Ovary (tissue), 9 donors: ENCODE measurements around the gene ANKRD31. TPM values are rescaled to one million over a fixed set of nuclear protein-coding genes. Genes with fewer than 3 reads are reported as not detected.

Experiments used
- DNase-seq, 5 donors: peaks; one replicate each; pipeline ENCODE4 v3.0.0-alpha.2; 2019 to 2020
- H3K27ac ChIP-seq, 2 donors: fragments of 200-600 bp; one replicate each; pipeline versions ENCODE4 v1.5.1 to v1.8.0; 2019 to 2022
- H3K27me3 ChIP-seq: fragments of 200-600 bp; one replicate; pipeline ENCODE4 v1.8.0; 2022
- H3K36me3 ChIP-seq: fragments of 200-600 bp; sonication (generic); one replicate; pipeline ENCODE4 v1.5.1; 2019
- H3K4me1 ChIP-seq: one replicate; pipeline ENCODE4 v1.8.1; 2013; ENCODE audit warnings: mild to moderate bottlenecking, moderate library complexity; ENCODE audit not compliant: insufficient read depth
- H3K4me3 ChIP-seq: fragments of 200-600 bp; sonication (generic); one replicate; pipeline ENCODE4 v1.5.1; 2017
- H3K9me3 ChIP-seq, 2 donors: fragments of 200-600 bp in 1 of 2; sonication (generic) in 1 of 2; one replicate each; pipeline versions ENCODE4 v1.5.1 to v1.8.1; 2013 to 2019; ENCODE audit warnings: mild to moderate bottlenecking in 1 of 2, moderate library complexity in 1 of 2
- EP300 ChIP-seq: sonication (generic); formaldehyde crosslinking; IDR thresholded peaks from one replicate; pipeline ENCODE4 v1.6.1; 2017; ENCODE audit warnings: antibody characterized with exemption
- POLR2A ChIP-seq: fragments of 450-650 bp; IDR thresholded peaks from one replicate; pipeline ENCODE4 v1.6.1; 2017; ENCODE audit warnings: antibody characterized with exemption, mild to moderate bottlenecking, moderate library complexity
- WGBS, 3 donors: extraction: QIAGEN DNeasy Blood & Tissue Kit in 1 of 3; methylation state at CpG; one replicate each; pipeline versions ENCODE4 v1.1.5 to v1.1.7; 2013 to 2017; 5-methylcytosine and 5-hydroxymethylcytosine counted together
- intact Hi-C, 4 donors: fragments of 100-400 bp; cut with DNase I; formaldehyde crosslinking; loops; one replicate each; pipeline versions ENCODE4 v1.11.0 to v1.15.1; 2022 to 2023
- polyA plus RNA-seq, 2 donors: library from polyadenylated mRNA; stranded (reverse); fragments of 200-250 nt in 1 of 2; fragments of 350-450 nt in 1 of 2; fragmentation: Illumina TruSeq in 1 of 2; extraction: RNeasy Lipid Tissue Mini Kit (QIAGEN cat#74804) in 1 of 2; gene quantifications; one replicate each; pipeline ENCODE4 v1.2.3, GENCODE V29; 2013 to 2014
- total RNA-seq, 7 donors: library from RNA; depleted of rRNA in 2 of 7; stranded (reverse); fragments of >200 nt in 2 of 7; fragmentation: NEBNext Ultra II Directional in 3 of 7; extraction: Animal tissue kit (Norgen Biotek cat#: 25700) in 3 of 7; gene quantifications; one replicate each; pipeline versions ENCODE4 v1.1.0 to v1.2.4, GENCODE V29; 2016 to 2023
- TF ChIP-seq, protein P1 (sequence below), 3 donors: fragments of 450-650 bp in 2 of 3; fragments of 200-600 bp in 1 of 3; IDR thresholded peaks; one replicate each; pipeline versions ENCODE4 v1.5.1 to v1.8.0; 2016 to 2022; ENCODE audit warnings: antibody characterized with exemption in 3 of 3, mild to moderate bottlenecking in 1 of 3
- donor health status: DM: no; HTN: no; CAD: no; lungs with moderate emphysema.
- donor health status: DM: no; HTN: no; CAD: no.
- donor health status: Bipolar disorder and iron deficiency.
- donor health status: DM: yes; HTN: yes; CAD: no.
- donor health status: DM: no; HTN: no; CAD: no.
- donor health status: DM: yes; HTN: yes; CAD: no.

ANKRD31 gene
- total and polyA plus RNA-seq, 9 donors, result 0.11 to 0.55 (median 0.36) TPM

DNA sequence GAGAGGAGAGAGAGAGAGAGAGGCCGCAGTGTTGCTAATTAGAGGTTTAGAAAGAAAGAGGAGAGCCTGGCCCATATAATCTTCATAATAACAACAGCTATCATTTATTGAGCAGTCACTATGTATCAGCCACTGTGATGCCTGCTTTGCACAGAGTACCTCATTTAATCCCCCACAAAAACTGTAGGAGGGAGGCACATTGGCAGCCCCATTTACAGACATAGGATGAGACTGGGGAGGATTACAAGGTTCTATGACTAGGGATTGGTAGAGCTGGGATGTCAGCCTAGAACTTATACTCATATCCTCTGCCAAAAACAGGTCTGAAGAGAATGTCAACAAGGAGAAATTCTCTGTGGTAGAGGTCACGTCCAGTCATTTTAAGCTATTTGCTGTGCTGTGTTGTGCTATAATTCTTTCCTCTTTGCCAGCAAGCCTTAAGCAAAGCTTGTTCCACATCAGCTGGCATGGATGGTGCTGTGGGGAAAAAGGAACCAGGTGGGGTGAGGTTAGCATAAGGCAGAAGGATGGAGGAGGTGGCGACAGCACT, 177.6 kb downstream of the ANKRD31 start:
- DNase-seq, result no peak
- intact Hi-C loops, result loop anchor here in 1 of 4 donors (10.0 kb wide), 1 partner anchor 794 kb away; no protein-coding TSS in a partner anchor

GRCh38 chr5:75057561-75057960, 179.1 kb downstream of the ANKRD31 start:
- intact Hi-C loops, result loop anchor here in 1 of 4 donors (10.0 kb wide), 1 partner anchor 793 kb away; no protein-coding TSS in a partner anchor
- WGBS, 3 donors, result 49 to 59% (median 55%) methylated on average over 2 of the region's 2 CpGs
- DNase-seq, result no peak
- no peak overlapping the region for H3K27ac ChIP-seq
- H3K9me3 ChIP-seq, result no peaks in the 10 kb centered on the region
- H3K4me1 ChIP-seq, result peaks cover 3% of the 10 kb centered on the region
- no peak for TF ChIP-seq POLR2A
- TF ChIP-seq, protein P1, sequence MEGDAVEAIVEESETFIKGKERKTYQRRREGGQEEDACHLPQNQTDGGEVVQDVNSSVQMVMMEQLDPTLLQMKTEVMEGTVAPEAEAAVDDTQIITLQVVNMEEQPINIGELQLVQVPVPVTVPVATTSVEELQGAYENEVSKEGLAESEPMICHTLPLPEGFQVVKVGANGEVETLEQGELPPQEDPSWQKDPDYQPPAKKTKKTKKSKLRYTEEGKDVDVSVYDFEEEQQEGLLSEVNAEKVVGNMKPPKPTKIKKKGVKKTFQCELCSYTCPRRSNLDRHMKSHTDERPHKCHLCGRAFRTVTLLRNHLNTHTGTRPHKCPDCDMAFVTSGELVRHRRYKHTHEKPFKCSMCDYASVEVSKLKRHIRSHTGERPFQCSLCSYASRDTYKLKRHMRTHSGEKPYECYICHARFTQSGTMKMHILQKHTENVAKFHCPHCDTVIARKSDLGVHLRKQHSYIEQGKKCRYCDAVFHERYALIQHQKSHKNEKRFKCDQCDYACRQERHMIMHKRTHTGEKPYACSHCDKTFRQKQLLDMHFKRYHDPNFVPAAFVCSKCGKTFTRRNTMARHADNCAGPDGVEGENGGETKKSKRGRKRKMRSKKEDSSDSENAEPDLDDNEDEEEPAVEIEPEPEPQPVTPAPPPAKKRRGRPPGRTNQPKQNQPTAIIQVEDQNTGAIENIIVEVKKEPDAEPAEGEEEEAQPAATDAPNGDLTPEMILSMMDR (IDR thresholded peaks at IDR 0.05), result no peak
- TF ChIP-seq EP300, result no peak
- no peaks in the 10 kb centered on the region for H3K27me3 ChIP-seq
- H3K4me3 ChIP-seq, result no peak overlapping the region
- H3K36me3 ChIP-seq, result no peaks in the 10 kb centered on the region

More for the DNA sequence above, 177.6 kb downstream of the ANKRD31 start:
- Histone ChIP-seq H3K9me3 (no peaks in the 10 kb centered on the region), H3K4me3 (no peak overlapping the region), H3K27me3 (no peaks in the 10 kb centered on the region), H3K36me3 (no peaks in the 10 kb centered on the region), H3K4me1 (peaks cover 3% of the 10 kb centered on the region), H3K27ac (no peak overlapping the region)
- WGBS, 3 donors, result 61 to 66% (median 65%) methylated on average over 3 of the region's 3 CpGs
- TF ChIP-seq EP300, result no peak

DNA sequence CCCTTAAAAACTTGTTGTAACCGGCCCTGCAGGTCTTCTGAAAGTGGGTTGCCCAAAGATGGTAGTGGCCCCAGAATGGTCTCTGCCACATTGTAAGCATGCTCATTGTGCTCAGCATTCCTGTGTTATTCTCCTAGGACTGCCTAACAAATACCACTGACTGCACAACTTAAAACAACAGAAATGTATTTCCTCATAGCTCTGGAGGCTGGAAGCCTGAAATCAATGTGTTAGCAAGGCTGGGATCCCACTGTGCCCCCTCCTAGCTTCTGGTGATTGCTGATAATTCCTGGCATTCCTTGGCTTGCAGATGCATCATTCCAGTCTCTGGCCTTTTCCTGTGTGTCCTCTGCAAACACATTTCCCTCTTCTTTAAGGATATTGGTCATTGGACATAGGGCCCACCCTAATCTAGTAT, 180.9 kb downstream of the ANKRD31 start:
- no peaks in the 10 kb centered on the region for H3K9me3 ChIP-seq
- no peaks in the 10 kb centered on the region for H3K27me3 ChIP-seq
- H3K36me3 ChIP-seq, result no peaks in the 10 kb centered on the region
- no peak overlapping the region for H3K27ac ChIP-seq
- H3K4me1 ChIP-seq, result peaks cover 8% of the 10 kb centered on the region
- TF ChIP-seq POLR2A (no peak), EP300 (no peak)
- TF ChIP-seq, protein P1 (IDR thresholded peaks at IDR 0.05), result no peak
- DNase-seq, result no peak
- intact Hi-C loops, result loop anchor here in 1 of 4 donors (10.0 kb wide), 1 partner anchor 791 kb away; no protein-coding TSS in a partner anchor
- 60 to 81% (median 71%) methylated on average over 1 of the region's 1 CpG for WGBS, 3 donors
- no peak overlapping the region for H3K4me3 ChIP-seq

- no peaks in the 10 kb centered on the region for H3K9me3 ChIP-seq
- H3K4me1 ChIP-seq, result peaks cover 8% of the 10 kb centered on the region
- WGBS, 3 donors, result 15 to 18% (median 18%) methylated on average over 28 of the region's 28 CpGs
- intact Hi-C loops, result loop anchor here in 1 of 4 donors (10.0 kb wide), 1 partner anchor 790 kb away; no protein-coding TSS in a partner anchor
- peak overlapping the region; percentile 65 for H3K4me3 ChIP-seq
- no peaks in the 10 kb centered on the region for H3K36me3 ChIP-seq
- TF ChIP-seq, protein P1 (IDR thresholded peaks at IDR 0.05), result no peak
- TF ChIP-seq POLR2A, result no peak
- no peak for TF ChIP-seq EP300
- no peaks in the 10 kb centered on the region for H3K27me3 ChIP-seq
- DNase-seq, result peak in 3 of 5 donors; percentile 40 to 62 (median 45)
- H3K27ac ChIP-seq, result peak overlapping the region; percentile 78 to 92
Measured at GRCh38 chr5:75054134-75054930, 182.3 kb downstream of the ANKRD31 start.
